Measurements from ENCODE around the gene OCA2. TPM values are rescaled to one million over a fixed set of nuclear protein-coding genes. Genes with fewer than 3 reads are reported as not detected.

The OCA2 gene
- total and polyA plus RNA-seq, 4 donors: 2.6 to 7.5 (median 3.2) TPM

DNA sequence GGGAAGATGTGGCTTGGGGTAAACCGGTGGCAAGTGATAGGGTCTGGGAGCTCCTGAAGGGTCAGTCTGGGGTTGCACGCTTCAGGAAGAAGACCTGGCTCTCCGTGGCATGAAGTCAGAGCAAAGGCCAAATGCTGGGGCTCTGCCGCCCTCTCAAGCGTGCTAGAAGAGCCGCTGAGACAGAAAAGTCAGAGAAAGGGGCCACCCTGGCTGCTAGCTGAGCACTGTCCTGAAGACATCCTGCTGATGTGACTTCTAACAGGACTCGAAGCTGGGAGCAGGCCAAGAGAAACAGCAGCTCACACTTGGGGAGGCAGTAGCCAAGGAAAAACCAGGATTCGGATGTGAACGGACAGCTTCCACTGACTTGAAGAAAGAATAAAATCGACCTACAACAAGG is 270.4 kb downstream of the OCA2 start:
- peak in 1 of 6 donors; percentile 23 for DNase-seq (ENCODE audit: low read depth in 4 of 6, low spot score in 6 of 6)
- H3K36me3 ChIP-seq (ENCODE audit: control insufficient read depth, insufficient read depth, low read length): no peaks in the 10 kb centered on the region
- peaks cover 12% of the 10 kb centered on the region for H3K4me1 ChIP-seq (ENCODE audit: control insufficient read depth, insufficient read depth, low read length)
- H3K9me3 ChIP-seq (ENCODE audit: control insufficient read depth, insufficient read depth, low read length): no peaks in the 10 kb centered on the region
- no peak overlapping the region for H3K27ac ChIP-seq (ENCODE audit: low read depth, low read length)
- H3K4me3 ChIP-seq (ENCODE audit: low read depth, low read length): no peak overlapping the region
- 78% methylated on average over 10 of the region's 10 CpGs for WGBS (ENCODE audit: insufficient coverage)
- H3K27me3 ChIP-seq (ENCODE audit: control insufficient read depth, insufficient read depth, low read length): no peaks in the 10 kb centered on the region

DNA sequence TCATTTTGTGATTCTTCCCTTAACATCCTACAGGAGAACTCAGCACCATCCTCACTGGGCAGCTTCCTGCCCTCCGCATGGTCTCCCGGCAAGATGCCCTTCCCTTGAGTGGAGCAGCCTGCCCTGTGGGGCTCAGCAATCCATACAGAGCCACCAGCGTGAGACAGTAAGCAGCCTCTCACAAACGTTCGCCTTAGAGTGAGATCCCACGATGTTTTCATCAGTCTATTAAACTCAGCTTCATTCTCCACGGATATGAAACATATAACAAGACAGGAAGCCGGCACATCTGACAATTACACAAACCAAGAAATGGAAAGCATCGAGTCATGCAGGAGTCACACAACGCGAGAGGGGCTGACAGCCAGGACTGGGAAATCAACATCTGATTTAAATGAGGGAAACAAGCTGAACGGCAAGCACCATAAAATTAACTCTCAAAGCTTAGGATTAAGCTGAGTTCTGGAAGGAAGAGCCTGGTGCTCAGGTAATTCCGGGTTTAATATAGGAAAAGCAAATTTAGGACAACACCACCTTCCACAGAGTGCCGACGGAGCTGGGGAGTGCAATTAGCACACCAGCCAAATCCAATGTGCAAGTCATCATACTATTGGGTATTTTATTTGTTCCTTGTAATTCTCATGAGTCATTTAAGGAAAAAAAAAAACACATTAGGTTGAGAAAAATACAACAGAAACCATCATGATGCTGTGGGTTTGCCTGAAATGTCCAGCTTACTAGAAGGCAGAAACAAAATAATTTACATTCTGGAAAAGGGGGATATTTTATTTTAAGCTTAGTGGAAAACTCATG is 272.0 kb downstream of the OCA2 start:
- Histone ChIP-seq H3K4me3 (ENCODE audit: low read depth, low read length) (no peak overlapping the region), H3K4me1 (ENCODE audit: control insufficient read depth, insufficient read depth, low read length) (peaks cover 12% of the 10 kb centered on the region), H3K27ac (ENCODE audit: low read depth, low read length) (no peak overlapping the region), H3K9me3 (ENCODE audit: control insufficient read depth, insufficient read depth, low read length) (no peaks in the 10 kb centered on the region), H3K27me3 (ENCODE audit: control insufficient read depth, insufficient read depth, low read length) (no peaks in the 10 kb centered on the region), H3K36me3 (ENCODE audit: control insufficient read depth, insufficient read depth, low read length) (no peaks in the 10 kb centered on the region)
- 58% methylated on average over 8 of the region's 15 CpGs for WGBS (ENCODE audit: insufficient coverage)
- peak in 5 of 6 donors; percentile 5 to 75 (median 17) for DNase-seq (ENCODE audit: low read depth in 4 of 6, low spot score in 6 of 6)

DNA sequence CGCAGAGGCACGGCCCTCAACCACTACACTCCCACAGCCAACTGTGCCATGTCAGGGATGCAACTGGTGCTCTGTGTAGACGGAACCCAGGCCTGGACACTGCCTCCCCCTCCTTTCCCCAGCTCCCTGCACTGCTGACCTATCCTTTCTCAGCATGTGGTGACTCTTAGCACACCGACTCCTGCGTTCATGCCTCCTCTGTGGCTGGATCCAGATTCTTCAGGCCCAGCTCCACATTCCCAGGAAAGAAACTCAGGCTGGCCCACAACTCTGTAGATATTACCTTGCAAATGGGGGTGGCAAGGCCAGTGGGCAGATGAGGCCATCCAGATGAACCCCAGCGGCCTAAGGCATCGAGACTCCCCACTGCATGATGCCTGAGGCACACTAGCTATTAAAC is 272.7 kb downstream of the OCA2 start:
- WGBS (ENCODE audit: insufficient coverage): 67% methylated on average over 7 of the region's 7 CpGs
- Histone ChIP-seq H3K27ac (ENCODE audit: low read depth, low read length) (no peak overlapping the region), H3K9me3 (ENCODE audit: control insufficient read depth, insufficient read depth, low read length) (no peaks in the 10 kb centered on the region), H3K4me1 (ENCODE audit: control insufficient read depth, insufficient read depth, low read length) (peaks cover 12% of the 10 kb centered on the region), H3K36me3 (ENCODE audit: control insufficient read depth, insufficient read depth, low read length) (no peaks in the 10 kb centered on the region), H3K4me3 (ENCODE audit: low read depth, low read length) (no peak overlapping the region), H3K27me3 (ENCODE audit: control insufficient read depth, insufficient read depth, low read length) (no peaks in the 10 kb centered on the region)
- DNase-seq (ENCODE audit: low read depth in 4 of 6, low spot score in 6 of 6): no peak

DNA sequence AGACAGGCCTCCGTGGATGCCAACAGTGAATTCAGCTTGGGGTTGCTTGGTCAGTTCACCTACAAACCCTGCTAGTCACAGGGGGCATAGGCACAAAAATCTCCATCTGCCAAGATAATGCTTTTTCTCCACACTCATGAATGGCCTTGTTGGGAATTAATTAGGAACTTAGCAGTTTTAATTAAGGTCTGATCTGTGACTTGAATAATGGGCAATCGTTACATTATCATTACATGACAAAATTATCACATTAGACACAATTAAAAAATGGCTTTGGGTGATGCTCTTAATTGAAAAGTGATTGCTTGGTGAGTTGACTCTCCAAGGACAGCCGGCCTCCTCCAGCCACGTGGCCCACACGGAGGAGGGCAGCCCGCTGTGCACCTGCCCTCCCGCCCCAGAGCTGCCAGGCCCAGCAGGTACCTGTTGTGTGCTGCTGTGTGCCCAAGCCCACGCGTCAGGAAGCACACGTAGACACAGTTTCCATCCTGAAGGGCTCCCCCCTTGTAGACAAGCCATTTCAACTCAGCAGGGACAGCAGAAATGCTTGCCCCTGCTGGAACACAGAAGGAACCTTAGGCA is 274.2 kb downstream of the OCA2 start:
- no peaks in the 10 kb centered on the region for H3K36me3 ChIP-seq (ENCODE audit: control insufficient read depth, insufficient read depth, low read length)
- no peaks in the 10 kb centered on the region for H3K27me3 ChIP-seq (ENCODE audit: control insufficient read depth, insufficient read depth, low read length)
- WGBS (ENCODE audit: insufficient coverage): 74% methylated on average over 8 of the region's 10 CpGs
- H3K4me1 ChIP-seq (ENCODE audit: control insufficient read depth, insufficient read depth, low read length): peaks cover 12% of the 10 kb centered on the region
- DNase-seq (ENCODE audit: low read depth in 4 of 6, low spot score in 6 of 6): peak in 1 of 6 donors; percentile 59
- H3K27ac ChIP-seq (ENCODE audit: low read depth, low read length): no peak overlapping the region
- H3K4me3 ChIP-seq (ENCODE audit: low read depth, low read length): no peak overlapping the region
- no peaks in the 10 kb centered on the region for H3K9me3 ChIP-seq (ENCODE audit: control insufficient read depth, insufficient read depth, low read length)

DNA sequence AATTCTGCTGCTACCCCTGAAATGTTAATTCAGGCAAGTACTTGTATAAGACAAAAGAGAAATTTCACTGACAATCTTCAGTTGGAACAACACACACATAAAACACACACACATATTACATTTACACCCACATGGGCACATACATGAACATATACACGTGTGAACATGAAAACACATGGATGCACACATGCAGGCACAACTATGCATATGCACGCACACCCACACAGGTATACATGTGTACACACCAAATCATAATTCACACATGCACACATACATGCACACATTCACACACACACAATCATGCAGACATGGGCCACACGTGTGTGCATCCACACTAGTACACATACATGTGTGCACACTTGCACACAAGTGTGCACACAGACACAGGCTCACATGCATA is 277.8 kb downstream of the OCA2 start:
- peaks cover 2% of the 10 kb centered on the region for H3K9me3 ChIP-seq (ENCODE audit: control insufficient read depth, insufficient read depth, low read length)
- H3K4me3 ChIP-seq (ENCODE audit: low read depth, low read length): no peak overlapping the region
- H3K27me3 ChIP-seq (ENCODE audit: control insufficient read depth, insufficient read depth, low read length): no peaks in the 10 kb centered on the region
- 60% methylated on average over 3 of the region's 3 CpGs for WGBS (ENCODE audit: insufficient coverage)
- H3K4me1 ChIP-seq (ENCODE audit: control insufficient read depth, insufficient read depth, low read length): peaks cover 4% of the 10 kb centered on the region
- H3K27ac ChIP-seq (ENCODE audit: low read depth, low read length): no peak overlapping the region
- no peak for DNase-seq (ENCODE audit: low read depth in 4 of 6, low spot score in 6 of 6)
- H3K36me3 ChIP-seq (ENCODE audit: control insufficient read depth, insufficient read depth, low read length): no peaks in the 10 kb centered on the region

DNA sequence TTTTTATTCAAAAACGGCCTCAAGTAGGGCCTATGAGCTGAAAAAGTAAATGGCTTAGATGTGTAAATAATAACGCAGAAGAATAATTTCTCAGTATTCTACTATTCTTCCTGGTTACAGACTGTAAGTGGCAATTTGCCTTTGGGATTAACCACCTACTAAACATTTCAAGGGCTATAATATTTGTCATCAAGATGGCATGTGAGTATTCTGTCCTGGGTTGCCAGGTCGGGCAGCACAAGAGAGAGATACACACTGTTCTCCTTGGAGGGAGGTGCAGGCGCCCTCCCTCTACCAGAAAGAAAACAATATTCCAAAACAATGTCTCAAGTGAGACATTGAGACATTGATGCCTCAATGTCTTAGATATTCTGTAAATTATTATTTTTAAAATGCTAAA is 278.4 kb downstream of the OCA2 start:
- Histone ChIP-seq H3K27me3 (ENCODE audit: control insufficient read depth, insufficient read depth, low read length) (no peaks in the 10 kb centered on the region), H3K27ac (ENCODE audit: low read depth, low read length) (no peak overlapping the region), H3K36me3 (ENCODE audit: control insufficient read depth, insufficient read depth, low read length) (no peaks in the 10 kb centered on the region), H3K9me3 (ENCODE audit: control insufficient read depth, insufficient read depth, low read length) (peaks cover 2% of the 10 kb centered on the region), H3K4me1 (ENCODE audit: control insufficient read depth, insufficient read depth, low read length) (peaks cover 2% of the 10 kb centered on the region), H3K4me3 (ENCODE audit: low read depth, low read length) (no peak overlapping the region)
- WGBS (ENCODE audit: insufficient coverage): no CpG with 5 or more reads among the region's 4 CpGs
- no peak for DNase-seq (ENCODE audit: low read depth in 4 of 6, low spot score in 6 of 6)

DNA sequence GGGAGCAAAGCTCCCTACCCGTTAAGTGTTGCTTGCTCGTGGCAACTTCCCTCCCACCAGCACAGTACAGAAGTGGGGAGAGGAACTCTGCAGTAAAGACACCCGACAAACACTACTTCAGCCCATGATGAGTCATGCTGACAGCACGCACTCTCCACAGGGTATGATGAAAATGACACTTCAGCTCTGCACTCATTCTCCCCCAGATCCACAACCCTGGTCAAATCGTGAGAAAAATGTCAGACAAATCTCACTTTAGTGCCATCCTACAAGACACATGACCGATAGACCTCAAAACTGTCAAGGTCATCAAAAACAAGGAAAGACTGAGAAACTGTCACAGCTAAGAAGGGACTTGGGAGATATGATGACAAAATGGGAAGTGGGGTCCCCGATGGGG is 278.9 kb downstream of the OCA2 start:
- Histone ChIP-seq H3K27me3 (ENCODE audit: control insufficient read depth, insufficient read depth, low read length) (no peaks in the 10 kb centered on the region), H3K4me1 (ENCODE audit: control insufficient read depth, insufficient read depth, low read length) (peaks cover 2% of the 10 kb centered on the region), H3K36me3 (ENCODE audit: control insufficient read depth, insufficient read depth, low read length) (no peaks in the 10 kb centered on the region), H3K9me3 (ENCODE audit: control insufficient read depth, insufficient read depth, low read length) (peaks cover 2% of the 10 kb centered on the region), H3K27ac (ENCODE audit: low read depth, low read length) (no peak overlapping the region), H3K4me3 (ENCODE audit: low read depth, low read length) (no peak overlapping the region)
- 82% methylated on average over 4 of the region's 7 CpGs for WGBS (ENCODE audit: insufficient coverage)
- no peak for DNase-seq (ENCODE audit: low read depth in 4 of 6, low spot score in 6 of 6)

DNA sequence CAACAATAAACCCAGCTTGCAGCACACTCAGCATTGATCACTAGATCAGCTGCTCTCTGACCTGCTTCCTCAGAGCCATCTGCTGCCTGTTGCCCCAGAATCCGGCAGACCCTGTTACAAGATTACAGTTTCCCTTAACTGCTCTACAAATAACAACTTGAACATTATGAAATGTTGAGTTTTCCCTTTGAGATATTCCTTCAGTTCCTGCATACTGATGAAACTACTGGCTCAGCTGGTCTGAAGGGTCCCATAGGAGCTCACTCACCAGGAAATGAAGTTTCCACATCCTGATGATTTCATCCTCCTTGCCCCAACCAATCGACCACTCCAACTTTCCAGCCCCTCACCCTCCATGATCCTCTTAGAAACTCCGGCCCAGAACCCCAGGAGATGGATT is 281.9 kb downstream of the OCA2 start:
- DNase-seq (ENCODE audit: low read depth in 4 of 6, low spot score in 6 of 6): no peak
- WGBS (ENCODE audit: insufficient coverage): 85% methylated on average over 3 of the region's 3 CpGs
- Histone ChIP-seq H3K27me3 (ENCODE audit: control insufficient read depth, insufficient read depth, low read length) (no peaks in the 10 kb centered on the region), H3K4me3 (ENCODE audit: low read depth, low read length) (no peak overlapping the region), H3K4me1 (ENCODE audit: control insufficient read depth, insufficient read depth, low read length) (peaks cover 3% of the 10 kb centered on the region), H3K36me3 (ENCODE audit: control insufficient read depth, insufficient read depth, low read length) (no peaks in the 10 kb centered on the region), H3K9me3 (ENCODE audit: control insufficient read depth, insufficient read depth, low read length) (peaks cover 2% of the 10 kb centered on the region), H3K27ac (ENCODE audit: low read depth, low read length) (no peak overlapping the region)

DNA sequence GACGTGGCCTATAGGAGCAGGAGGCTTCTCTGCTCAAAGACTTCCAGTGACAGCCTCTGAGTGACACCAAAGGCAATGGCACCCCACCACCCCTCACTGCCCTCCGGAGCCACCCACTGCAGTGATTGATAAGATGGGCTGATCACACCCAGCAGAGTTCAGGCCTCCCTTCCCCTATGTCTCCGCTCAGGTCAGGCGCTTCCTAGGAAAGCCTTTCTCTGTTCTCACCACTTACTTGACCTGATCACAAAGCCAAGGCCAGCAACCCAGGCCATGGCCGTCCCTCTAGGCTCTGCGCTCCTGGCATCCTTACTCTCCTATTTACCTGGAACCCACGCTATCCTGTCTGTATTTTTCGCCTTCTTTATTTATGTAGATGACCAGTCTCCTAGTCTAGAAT is 282.3 kb downstream of the OCA2 start:
- DNase-seq (ENCODE audit: low read depth in 4 of 6, low spot score in 6 of 6): no peak
- Histone ChIP-seq H3K4me3 (ENCODE audit: low read depth, low read length) (no peak overlapping the region), H3K36me3 (ENCODE audit: control insufficient read depth, insufficient read depth, low read length) (no peaks in the 10 kb centered on the region), H3K27ac (ENCODE audit: low read depth, low read length) (no peak overlapping the region), H3K9me3 (ENCODE audit: control insufficient read depth, insufficient read depth, low read length) (peaks cover 2% of the 10 kb centered on the region), H3K4me1 (ENCODE audit: control insufficient read depth, insufficient read depth, low read length) (peaks cover 3% of the 10 kb centered on the region), H3K27me3 (ENCODE audit: control insufficient read depth, insufficient read depth, low read length) (no peaks in the 10 kb centered on the region)
- WGBS (ENCODE audit: insufficient coverage): 94% methylated on average over 7 of the region's 8 CpGs

DNA sequence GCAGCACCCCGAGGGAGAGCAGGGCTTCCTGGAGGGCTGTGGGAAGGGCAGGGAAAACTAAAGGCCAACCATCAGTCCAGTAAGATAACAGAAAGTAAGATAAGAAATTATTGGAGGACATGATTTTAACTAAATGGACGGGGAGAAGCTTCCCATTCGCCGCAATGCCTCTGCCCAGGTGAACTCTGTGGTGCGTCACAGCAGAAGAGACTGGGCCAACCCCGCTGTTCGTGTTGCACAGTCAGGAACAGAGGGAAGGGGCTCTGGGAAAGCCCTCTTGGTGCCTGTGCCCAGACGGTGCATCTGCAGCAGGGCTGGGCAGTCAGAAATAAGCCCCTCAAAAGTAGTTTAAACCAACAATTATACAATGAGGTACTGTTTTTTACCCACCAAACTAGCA is 284.1 kb downstream of the OCA2 start:
- Histone ChIP-seq H3K4me3 (ENCODE audit: low read depth, low read length) (no peak overlapping the region), H3K9me3 (ENCODE audit: control insufficient read depth, insufficient read depth, low read length) (peaks cover 2% of the 10 kb centered on the region), H3K36me3 (ENCODE audit: control insufficient read depth, insufficient read depth, low read length) (no peaks in the 10 kb centered on the region), H3K4me1 (ENCODE audit: control insufficient read depth, insufficient read depth, low read length) (peaks cover 3% of the 10 kb centered on the region), H3K27me3 (ENCODE audit: control insufficient read depth, insufficient read depth, low read length) (no peaks in the 10 kb centered on the region), H3K27ac (ENCODE audit: low read depth, low read length) (no peak overlapping the region)
- DNase-seq (ENCODE audit: low read depth in 4 of 6, low spot score in 6 of 6): no peak
- 89% methylated on average over 7 of the region's 8 CpGs for WGBS (ENCODE audit: insufficient coverage)
